GM19395 (cell line): ENCODE results near the gene AHCYL1.

Source experiments
- ATAC-seq: cut with Tn5 transposase; IDR thresholded peaks from one replicate; pipeline ENCODE4 v1.9.1; 2021; ENCODE audit warnings: mild to moderate bottlenecking, moderate library complexity; ENCODE audit not compliant: unreplicated experiment

AHCYL1 gene

DNA sequence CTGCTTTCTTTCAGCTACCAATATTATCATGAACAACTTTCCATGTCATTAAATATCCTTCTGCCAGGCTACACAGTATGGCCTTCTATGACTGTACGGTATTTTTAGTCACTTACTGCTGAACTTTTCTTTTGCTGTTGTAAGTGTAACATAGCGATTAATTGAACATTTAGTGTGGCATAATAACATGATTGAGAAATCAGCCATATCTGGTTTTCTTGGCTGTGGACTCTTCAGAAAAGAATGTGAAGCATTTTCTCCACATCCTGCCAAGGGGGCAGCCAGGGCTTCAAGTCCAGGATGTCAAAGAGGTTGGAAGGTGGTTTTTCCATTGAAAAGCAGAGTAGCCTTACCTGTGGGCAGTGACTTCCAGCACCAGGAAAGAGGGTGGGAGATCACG lies 8.8 kb upstream of the AHCYL1 start:
- ATAC-seq, result no peak

DNA sequence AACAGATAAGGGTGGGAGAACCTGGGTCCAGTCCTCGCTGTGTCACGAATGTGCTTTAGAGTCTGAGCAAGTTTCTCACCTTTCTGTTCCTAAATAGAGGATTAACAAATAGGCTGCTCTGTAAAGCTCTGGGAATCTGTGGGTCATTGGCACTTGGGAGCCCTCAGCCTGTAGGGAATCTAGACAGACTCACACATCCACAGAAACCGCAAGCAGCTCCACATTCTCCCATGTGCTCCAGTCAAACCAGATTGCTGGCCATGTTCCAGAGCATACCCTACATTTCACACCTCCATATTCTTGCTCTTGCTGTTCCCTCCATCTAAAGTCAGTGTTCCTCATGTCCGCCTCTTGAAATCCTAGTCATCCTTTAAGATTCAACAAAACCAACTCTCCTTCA lies 7.8 kb upstream of the AHCYL1 start:
- ATAC-seq, result no peak

DNA sequence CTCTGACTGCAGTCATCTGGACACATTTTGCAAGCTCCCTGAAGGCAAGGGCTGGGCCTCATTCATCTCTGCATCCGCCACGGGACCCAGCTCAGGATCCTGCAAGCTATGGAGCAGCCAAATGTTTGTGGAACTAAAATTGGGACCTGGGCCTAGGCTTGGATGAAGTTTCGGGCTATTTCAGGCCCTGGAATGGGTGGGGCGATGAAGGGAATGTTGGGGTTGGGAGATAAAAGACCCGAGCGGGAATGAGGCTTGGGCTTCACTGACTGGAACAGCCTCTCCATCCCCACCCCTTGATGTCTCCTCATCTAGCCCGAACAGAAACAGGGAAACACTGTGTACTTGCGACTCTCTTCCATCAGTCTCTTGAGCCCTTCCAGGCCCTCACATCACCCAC lies 7.3 kb upstream of the AHCYL1 start:
- no peak for ATAC-seq

DNA sequence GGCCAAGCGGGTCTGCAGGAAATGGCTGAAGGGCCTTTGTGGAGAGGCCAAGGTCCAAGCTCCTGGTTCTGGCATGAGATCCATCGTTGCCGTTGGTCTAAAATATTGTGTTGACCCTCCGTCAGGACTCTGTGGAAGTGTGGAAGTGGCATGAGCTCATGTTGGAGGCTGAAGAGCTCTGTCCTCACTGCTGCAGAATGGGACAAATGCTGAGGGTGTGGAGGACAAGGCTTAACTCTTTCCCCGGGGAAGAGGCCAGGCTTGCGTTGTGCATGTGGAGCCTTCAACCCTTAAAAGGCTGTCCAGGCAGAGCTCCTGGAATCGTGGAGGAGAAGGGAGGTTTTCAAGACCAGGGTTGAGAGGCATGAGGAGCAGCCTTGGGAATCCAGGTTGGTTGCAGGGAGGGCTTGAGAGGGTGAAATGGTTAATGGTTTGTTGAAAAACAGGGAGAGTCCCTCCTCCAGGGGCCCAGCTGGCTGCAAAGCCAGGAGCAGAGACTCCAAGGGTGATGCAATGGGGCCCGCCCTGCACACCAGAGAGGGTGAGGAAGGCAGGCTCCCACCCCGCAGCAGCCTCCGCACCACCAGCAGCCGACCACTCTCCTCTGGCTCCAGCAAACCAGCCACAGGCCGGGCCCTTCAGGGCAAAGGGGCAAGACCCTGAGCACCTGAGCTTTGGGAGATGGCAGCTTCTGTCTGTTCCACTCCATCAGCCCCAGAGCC lies 6.7 kb upstream of the AHCYL1 start:
- ATAC-seq, result no peak

DNA sequence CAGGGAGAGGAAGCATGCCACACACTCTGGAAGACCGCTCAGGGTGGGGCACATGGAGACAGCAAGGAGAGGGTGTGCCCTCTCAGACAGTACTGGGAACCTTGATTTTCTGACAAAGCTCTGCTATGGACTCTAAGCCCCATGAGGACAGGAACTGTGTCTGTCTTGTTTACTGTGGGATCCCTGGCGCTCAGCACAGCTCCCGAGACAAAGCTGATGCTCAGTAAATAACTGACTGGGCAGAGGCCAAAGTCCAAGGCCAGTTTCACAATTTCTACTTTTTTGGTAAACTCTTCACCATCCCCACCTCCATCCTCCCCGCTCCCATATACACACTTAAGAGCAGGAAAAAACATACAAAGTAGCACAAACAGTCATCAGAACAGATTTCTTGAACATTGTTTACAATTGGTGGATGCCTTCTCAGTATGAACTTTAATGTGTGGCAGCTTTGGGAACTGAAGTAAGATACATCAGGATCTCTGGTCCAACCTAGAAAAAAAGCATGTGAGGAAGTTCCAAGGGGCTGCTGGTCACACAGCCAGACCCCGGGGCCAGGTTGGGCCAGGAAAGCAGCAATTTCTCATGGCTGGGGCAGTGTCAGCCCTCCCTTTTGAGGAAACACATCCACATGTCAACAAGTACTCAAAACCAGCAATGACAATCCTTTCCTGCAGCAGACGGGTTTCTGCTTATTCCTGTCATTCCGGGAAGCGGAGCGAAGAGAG lies 5.6 kb upstream of the AHCYL1 start:
- no peak for ATAC-seq

DNA sequence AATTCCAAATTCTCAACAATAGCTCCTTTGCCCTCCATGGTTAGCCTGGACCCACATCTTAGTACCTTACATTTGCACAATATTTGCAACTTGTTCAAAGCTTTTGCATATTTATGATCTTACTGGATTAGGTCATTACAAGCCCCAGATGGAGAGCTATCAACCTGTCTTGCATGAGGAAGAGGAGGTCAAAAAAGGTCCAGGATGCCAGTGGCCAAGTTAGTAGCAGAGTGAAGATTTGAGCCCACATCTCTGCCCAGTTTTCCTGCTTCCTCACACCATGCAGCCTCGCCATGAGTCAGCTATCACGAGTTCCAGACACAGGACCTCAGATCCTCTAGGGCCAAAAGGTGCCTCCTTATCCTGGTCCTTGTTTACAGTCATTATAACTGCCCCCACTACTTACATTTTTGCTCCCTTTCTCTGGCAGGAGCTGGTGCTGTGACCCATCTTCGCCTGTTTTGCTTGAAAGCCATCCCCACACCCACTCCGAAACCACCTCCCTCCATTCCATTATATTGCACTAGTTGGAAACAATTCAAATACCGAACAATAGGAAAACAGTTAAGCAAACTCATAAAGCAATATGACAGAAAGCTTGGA lies 5.0 kb upstream of the AHCYL1 start:
- ATAC-seq, result no peak

DNA sequence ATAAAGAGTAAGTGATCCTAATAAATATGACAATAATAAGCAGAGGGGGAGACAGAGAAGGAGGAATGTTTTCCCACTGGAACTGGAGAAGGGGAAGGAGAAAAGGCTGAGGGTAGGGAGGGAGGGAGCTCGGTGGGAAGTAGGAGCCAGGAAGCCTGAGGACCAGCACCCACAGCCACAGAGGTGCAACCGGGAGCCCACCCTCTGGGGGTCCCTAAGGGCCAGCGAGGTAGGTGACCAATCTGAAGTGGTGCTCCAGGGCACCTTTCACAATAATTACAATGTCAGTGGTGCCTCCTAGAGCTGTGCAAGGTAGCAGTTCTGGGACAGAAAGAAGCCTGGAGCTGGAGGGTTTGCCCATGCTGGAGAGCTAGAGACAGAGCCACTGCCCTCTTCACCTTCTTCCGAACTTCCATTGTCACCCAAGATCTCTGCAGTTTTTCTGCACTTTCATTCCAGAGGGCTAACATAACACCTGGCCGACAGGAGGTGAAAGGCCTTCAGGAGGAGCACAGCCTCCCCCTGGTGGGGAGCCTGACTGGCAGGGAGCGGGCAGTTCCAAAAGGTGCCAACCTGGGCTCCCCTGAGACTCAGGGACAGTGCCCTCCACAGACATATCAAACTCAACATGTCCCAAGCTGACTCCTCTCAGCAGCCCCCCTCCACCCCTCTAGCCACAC lies 4.1 kb upstream of the AHCYL1 start:
- ATAC-seq, result no peak

DNA sequence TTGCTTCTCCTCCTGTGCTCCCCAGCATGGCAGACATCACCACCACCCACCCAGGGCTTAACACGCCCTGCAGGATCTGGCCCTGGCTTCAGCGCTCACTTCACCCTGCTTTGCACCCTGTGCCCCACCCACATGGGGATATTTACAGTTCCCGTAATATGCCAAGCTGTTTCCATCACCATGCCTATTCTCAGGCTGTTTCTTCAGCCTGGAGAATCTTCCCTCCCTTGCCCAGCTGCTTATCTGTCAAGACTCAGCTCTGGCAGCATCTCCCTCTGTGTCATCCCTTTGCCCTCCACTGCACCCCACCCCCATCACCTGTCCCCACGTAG lies 3.6 kb upstream of the AHCYL1 start:
- no peak for ATAC-seq

DNA sequence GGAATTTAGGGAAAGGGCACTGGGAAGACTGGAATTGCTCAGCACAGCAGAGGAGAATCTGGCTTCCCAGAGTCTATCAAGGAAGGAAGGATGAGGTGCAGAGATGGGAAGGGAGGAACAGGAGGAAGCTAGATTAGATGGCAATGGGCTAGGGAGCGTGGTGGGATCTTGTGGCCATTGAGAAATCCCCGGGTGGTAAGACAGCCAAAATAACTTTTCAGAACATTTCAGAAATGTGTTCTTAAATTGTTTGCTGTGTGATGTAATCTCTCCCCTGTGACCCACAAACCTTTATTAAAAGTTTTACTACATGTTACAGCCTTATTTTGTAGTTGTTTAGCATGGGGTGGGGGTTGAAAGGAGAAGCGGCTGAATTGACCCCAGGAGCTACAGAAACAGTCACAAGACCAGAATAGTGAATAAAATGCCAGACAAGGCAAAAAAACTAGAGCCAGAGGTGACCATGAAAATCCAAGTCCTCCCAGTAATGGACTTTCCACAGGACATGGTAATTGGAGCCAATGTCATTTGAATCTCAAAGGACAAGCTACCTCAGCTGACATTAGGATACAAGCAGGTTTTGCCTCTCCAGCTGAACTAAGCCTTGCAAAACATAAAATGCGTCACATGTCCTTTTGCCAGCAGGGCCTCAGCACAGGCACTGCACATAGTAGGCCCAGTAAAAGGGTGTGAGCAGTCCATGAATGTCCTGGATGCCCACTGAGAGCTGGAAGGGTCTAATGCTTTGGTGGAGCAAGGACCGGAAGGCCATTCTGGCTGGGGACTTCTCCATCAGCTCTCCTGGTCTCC lies 980 bp upstream of the AHCYL1 start:
- ATAC-seq, result no peak

DNA sequence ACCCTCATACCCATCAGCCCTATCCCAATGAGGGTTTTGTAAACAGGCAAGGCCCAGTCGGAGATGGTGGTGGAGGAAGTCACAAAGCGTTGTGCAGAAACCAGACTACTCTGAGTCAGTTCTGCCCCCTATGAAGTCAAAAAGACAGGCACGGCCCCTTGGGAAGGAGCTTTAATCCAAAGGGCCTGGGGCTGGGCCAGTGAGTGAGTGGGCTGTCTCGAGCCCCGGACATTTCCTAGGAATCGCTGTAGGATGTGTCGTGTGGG lies 442 bp upstream of the AHCYL1 start:
- no peak for ATAC-seq

DNA sequence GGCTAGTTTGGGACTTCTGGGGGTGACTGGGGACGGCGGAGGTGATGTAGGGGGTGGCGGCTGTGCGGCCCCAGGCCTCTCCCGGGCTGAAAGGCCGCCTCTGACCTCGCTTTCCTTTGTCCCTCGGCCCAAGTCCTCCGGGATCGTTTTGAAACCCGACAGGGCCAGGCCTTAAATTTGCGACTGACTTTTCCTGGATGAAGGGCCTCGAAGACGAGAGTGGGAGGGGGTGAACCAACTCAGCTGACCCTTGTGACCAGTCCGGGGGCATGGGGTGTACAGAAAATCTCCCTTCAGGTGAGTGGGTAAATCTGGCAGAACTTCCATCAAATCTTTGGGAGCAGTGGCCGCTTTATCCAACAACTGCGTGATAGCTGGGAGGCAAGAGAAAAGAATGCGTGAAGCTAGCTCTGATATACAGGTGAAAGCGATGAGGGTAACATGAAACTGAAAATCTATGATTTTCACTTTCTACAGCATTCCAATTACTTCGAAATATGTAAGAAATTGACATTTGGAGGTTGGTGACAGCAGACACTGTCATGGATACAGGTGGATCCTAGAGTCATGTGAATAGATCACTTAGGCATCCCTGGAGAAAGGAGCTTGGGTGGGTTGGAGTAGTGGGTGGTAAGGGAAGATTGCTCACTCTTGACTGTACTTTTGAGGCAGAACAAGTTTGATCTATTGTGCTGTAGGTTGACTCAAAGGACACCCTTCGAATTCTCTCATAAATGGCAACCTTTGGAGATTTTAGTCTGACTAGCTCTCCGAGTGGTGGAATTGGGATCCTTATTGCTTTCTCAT lies 885 bp downstream of the AHCYL1 start:
- ATAC-seq, result no peak

DNA sequence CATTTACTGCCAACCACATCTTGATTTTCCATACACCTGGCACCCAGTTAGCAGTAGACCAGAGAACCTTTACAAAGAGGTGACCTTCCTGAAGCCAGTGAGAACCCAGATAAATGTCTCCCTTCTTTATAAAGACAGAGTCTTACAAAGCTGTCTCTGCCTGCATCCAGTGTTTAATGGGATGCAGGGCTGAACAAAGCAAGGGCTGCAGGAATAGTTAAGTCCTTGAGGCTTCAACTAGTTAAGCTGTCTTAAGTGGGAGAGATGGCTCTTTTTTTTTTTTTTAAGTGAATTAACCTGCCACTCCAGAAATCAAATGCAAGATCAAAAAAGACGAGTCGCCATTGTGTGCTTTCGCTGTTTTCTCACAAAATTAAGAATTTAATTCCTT lies 1.5 kb downstream of the AHCYL1 start:
- no peak for ATAC-seq

DNA sequence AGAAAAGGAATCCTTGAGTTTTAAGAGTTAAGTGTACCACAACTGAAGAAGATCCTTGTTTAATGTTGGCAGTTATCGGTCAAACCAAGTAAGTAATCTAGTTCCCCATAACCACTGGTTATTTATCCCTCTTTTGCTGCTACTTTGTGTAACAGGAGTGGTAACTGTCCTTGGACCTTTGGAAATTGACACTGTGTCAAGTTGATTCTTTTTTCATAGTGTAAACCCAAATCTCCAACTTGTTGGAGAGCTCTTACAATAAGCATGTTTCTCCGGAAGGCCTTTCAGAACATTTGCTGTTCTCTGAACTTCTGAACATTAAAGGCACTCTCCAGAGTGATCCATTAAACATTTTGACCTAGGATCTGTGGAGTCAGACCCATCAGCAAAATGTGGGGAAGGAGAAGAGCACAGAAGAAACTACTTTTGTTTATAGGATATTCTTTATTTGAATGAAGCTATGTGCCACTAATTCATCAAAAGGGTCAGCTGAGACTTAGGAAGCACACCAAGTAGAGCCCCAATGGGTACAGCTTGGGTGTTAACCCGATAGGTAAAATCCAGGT lies 3.9 kb downstream of the AHCYL1 start:
- ATAC-seq, result no peak

DNA sequence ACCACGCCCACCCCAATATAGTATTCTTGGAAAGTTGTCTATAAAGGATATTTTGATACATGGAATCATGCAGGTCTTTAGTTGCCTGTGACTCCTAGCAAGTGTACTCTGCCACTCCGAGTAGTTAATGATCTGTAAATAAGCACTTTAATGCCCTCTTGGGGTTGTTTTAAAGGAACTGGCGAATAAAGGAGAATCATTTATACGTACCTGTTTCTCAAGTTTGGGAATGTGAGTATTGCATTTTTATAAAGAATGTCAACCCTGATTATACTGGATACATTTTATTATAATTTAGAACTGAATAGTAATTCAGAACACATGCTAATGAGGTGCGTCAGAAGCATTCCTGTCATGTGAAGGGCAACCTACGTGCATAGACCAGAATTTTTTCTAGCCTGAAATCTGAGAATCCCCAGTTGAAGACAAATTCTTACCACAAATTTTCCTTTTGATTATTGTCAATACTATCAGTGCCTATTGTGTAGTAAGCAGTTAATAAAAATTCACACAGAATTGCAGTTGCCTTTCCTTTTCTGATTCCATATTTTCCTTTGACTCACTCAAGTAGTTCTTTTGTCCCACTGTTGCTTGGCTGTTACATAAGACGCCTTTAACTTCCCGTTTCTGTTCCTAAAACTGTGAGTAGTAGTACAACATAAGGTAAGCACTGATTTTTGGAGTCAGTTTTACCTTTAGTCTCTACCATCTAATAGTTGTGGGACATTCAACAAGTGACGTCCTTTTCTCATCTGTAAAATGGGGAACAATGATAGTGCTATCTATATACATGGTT lies 5.1 kb downstream of the AHCYL1 start:
- no peak for ATAC-seq

DNA sequence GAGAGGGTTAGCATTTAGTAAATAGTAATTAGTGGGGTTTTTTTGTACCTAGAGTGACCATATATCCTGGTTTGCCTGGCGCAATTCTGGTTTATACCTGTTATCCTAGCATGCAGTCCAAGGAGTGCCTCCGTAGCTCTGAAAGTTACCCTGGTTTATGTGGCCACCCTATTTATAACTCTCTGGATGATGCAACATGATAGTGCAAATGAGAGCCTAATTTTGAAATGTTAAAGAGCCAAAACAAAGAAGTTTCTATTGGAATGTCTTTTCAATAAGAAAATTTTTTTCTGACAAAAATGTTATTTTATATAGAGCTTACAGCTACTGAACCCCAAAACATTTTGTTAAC lies 5.7 kb downstream of the AHCYL1 start:
- ATAC-seq, result no peak

DNA sequence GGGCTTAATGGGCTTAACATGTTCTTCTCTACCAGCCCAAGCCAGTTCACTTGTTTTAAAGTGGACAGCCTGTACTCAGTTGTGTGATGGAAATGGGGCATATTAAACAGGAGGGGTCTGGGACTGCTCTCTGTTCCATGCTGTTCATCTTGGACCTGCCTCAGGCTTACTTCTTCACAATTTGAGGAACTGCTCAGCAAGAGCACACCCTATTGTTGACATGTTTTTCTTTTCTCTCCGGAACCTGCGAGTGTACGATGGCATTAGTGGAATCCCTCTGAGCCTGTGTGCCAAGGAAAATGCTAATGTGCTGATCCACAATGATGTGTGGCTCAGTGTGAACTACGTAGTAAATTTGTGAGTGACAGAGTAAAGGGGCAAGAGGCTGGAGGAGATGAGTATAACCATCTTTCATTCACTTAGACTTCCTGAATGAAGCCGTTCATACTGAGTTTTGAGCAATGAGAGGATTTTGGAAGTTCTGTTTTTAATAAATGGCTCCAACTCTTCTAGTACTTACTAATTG lies 6.9 kb downstream of the AHCYL1 start:
- ATAC-seq, result no peak

DNA sequence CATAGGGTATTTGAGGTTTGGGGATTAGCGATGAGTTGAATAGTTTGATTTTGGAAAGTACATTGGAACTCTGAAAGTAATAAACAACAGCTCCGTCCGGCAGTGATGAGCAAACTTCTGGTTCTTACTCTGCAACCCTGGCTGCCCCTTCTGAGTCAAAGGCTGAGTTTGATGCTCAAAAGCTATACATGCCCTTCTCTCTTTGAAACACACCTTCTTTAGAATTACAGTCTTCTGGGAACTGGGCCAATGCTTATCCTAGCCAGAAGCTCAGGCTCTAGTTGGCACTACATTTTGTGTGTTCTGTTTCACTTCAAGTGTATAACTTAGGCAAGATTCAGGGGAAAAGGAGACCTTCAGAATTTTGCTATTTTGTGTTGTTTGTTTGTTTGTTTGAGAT lies 9.3 kb downstream of the AHCYL1 start:
- no peak for ATAC-seq

DNA sequence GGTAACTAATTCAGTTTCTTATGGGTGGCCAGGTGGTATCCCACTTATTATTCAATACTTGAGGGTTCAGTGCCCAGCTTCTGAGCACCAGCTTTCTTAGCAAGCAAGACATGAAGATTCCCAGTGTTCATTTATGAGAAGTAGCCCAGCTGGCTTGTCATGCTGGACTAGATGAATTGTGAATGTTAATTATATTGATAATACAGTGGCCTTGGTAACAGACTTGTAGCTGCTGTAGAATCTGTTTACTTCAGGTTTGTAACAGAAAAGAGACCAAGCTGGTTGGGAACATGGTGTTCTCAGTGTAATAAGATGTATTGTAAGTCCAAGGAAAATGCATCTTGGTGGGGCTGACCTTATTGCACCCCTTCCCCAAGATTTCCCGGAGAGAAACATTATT lies 10.1 kb downstream of the AHCYL1 start:
- no peak for ATAC-seq

DNA sequence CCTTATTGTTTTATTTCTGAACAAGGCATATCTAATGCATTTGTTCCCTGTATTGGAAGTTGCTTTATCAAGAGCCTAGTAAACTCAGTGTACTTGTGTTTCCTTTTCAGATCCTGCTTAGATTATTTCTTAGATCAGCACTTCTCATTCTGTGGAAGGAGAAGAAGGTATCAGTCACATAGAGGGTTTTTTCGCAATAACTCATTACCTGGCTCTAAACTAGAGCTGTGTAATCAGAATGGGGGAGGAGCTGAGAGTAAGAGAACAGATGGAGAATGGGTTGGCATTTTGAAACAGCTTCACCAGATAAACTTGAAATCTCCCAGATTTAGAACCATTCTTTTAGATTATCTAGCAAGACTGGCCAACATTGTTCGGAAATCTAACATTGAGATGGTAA lies 11.0 kb downstream of the AHCYL1 start:
- no peak for ATAC-seq
